RWPE1 (cell line): ENCODE data around the gene LRRC75B.
A peak's percentile ranks its signal among the peaks of the same experiment; 100 is the strongest.

Source experiments
- CTCF ChIA-PET: fragments of 350-600 bp; sonication (Branson Sonifier 250); formaldehyde crosslinking; extraction: SDS; loops from one replicate; lab custom pipeline; 2021; lab: Yijun Ruan, JAX
- POLR2A ChIA-PET: fragments of 400-600 bp; formaldehyde crosslinking; extraction: SDS; loops from one replicate; lab custom pipeline; 2020; ENCODE audit warnings: antibody characterized with exemption; ENCODE audit not compliant: low non-redundant PET; lab: Yijun Ruan, JAX
- DNase-seq: peaks from one replicate; pipeline ENCODE4 v3.0.0; 2012; ENCODE audit warnings: low spot score
- H3K27ac ChIP-seq: fragments of 450-650 bp; 2 replicates; pipeline ENCODE4 v1.5.1; 2017
- CTCF ChIP-seq: fragments of 450-650 bp; conservative IDR thresholded peaks from 2 replicates; pipeline ENCODE4 v1.5.1; 2017; ENCODE audit warnings: low read depth, mild to moderate bottlenecking

LRRC75B gene

GRCh38 chr22:24592058-24592850 lies 619 bp downstream of the LRRC75B start:
- ChIA-PET CTCF (interaction anchor here (0.6 kb wide), 1 partner anchor 169 kb away, joined by 3 read pairs; no protein-coding TSS in a partner anchor), POLR2A (no interaction called here)
- no peak for TF ChIP-seq CTCF

DNA sequence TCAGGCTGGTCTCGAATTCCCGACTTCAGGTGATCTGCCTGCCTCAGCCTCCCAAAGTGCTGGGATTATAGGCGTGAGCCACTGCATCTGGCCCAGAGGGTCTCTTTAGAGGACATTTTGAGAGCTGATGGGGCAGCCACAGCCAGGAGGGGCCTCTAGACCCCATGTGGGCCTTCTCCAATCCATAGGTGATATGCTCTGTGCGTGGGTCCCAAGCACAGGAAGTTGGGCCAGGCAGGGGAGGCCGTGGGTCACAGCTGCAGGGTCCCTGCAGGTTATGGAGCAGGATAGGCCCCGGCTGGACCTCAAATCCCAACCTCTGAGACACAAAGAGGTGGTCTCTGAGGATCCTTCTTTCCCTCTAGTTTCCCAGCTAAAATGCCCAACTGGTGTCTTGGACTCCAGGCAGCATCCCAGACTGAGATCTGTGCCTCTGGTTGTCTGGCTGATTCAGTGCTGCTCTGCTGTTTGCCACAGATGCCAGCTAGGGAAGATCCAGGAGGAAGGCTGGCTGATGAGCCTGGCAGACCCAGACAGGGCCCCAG lies 1.5 kb downstream of the LRRC75B start:
- TF ChIP-seq CTCF: no peak
- ChIA-PET CTCF (interaction anchor here (0.6 kb wide), 1 partner anchor 1068 kb away, joined by 4 read pairs; no protein-coding TSS in a partner anchor), POLR2A (no interaction called here)
- H3K27ac ChIP-seq: peak overlapping the region; percentile 76
- DNase-seq: no peak

More at GRCh38 chr22:24592058-24592850, 619 bp downstream of the LRRC75B start:
- H3K27ac ChIP-seq: peak overlapping the region; percentile 76
- DNase-seq: peak; percentile 10

DNA sequence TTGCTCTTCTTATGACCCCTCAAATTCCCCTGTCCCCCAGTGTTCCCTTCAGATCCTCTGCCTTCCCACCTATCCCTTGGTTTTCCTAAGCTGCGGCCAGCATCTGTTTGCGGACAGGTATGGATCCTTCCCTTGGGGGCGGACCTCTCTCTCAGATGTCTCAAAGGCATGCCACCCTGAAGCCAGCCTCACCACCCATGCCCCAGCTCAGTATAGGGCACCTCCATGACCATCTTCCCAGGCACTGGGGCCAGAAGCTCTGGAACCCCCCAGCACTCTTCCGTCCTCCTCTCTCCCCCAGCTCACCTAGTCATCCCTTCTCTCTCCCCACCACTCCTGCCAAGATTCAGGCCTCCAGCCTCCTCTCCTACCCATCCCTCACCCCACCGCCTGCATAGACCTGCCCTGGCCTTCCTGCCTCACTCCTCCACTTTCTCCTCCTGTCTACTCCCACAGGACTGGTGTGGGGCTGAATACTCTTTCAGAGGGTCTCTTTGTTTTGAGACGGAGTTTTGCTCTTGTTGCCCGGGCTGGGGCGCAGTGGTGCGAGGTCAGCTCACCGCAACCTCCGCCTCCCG lies 2.2 kb downstream of the LRRC75B start:
- no peak for TF ChIP-seq CTCF
- no peak for DNase-seq
- ChIA-PET CTCF (interaction anchor here (0.6 kb wide), 1 partner anchor 1067 kb away, joined by 4 read pairs; no protein-coding TSS in a partner anchor), POLR2A (no interaction called here)
- H3K27ac ChIP-seq: peak overlapping the region; percentile 76

DNA sequence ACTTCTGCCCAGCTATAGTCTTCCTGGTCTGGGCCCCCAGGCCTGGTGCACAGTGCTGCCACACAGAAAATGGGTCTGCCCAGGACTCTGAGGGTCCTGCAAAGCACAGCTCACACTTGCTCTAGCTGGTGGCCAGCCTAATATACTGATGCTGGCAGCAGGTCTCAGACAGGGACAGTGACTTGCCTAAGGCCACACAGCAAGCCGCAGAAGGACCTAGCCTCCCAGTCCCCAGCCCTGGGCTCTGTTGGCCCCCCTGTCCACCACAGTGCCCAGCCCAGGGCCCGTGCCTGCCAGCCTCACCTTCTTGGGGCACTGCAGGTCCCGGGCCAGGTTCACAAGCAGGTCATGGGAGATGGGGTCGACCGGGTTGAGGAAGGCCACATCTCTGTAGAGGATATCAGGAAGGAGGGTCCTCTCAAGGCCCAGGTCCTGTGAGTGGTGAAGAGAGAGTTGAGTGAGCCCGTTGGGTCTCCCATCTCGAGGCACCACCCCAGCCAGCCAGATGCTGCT lies 3.3 kb downstream of the LRRC75B start:
- no peak for DNase-seq
- POLR2A ChIA-PET: no interaction called here
- CTCF ChIA-PET: interaction anchor here (0.7 kb wide), 1 partner anchor 461 kb away, joined by 3 read pairs; no protein-coding TSS in a partner anchor
- H3K27ac ChIP-seq: no peak overlapping the region
- TF ChIP-seq CTCF: no peak

DNA sequence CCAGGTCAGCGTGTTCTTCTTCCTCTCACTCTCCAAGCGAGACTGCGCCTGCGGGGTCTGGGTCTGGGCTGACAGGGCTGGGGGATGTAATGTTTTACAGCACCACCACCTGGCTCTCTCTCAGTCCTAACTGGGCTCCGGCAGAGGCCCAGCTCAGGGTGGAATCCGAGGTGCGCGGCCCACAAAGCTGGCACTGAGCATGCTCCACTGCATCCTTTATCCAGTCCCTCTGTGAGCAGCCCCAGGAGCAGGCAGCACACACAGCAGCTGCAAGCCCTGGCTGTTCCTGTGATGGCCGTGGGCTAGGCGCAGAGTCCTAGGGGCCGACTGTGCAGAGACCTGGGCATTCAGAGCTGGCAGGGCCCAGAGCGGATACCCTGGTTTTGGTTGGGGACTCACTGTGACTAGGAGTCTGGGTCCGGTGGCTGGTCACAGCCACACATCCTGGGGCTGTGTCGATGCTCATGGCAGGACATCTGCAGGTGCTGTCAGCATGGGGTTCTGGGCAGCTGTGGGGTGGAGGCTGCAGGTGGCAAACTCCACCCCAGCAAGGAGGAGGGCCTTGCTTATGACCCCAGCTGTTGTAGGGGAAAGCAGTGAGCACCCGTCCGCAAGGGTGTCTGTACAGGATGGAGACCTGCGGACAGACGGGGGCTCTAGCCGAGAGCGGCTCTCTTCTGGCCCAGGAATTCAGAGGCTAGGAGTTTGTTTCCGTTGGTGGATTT lies 4.0 kb downstream of the LRRC75B start:
- ChIA-PET CTCF (interaction anchor here (0.7 kb wide), 1 partner anchor 462 kb away, joined by 3 read pairs; no protein-coding TSS in a partner anchor), POLR2A (no interaction called here)
- peak overlapping the region; percentile 15; the same call in 1 of the 2 replicates for H3K27ac ChIP-seq
- no peak for TF ChIP-seq CTCF
- DNase-seq: no peak
